IPS-11a (cell line): ENCODE measurements around the gene TGFBR3.
"Not testable (repeated sequence)": the region's sequence is repeated elsewhere in the genome, so short reads cannot be mapped to it uniquely, and the experiment has no call there.

ENCODE experiments used
- H3K4me3 ChIP-seq: one replicate; pipeline ENCODE4 v1.5.1; 2013; ENCODE audit warnings: low read depth, low read length, control low read depth

TGFBR3 gene

DNA sequence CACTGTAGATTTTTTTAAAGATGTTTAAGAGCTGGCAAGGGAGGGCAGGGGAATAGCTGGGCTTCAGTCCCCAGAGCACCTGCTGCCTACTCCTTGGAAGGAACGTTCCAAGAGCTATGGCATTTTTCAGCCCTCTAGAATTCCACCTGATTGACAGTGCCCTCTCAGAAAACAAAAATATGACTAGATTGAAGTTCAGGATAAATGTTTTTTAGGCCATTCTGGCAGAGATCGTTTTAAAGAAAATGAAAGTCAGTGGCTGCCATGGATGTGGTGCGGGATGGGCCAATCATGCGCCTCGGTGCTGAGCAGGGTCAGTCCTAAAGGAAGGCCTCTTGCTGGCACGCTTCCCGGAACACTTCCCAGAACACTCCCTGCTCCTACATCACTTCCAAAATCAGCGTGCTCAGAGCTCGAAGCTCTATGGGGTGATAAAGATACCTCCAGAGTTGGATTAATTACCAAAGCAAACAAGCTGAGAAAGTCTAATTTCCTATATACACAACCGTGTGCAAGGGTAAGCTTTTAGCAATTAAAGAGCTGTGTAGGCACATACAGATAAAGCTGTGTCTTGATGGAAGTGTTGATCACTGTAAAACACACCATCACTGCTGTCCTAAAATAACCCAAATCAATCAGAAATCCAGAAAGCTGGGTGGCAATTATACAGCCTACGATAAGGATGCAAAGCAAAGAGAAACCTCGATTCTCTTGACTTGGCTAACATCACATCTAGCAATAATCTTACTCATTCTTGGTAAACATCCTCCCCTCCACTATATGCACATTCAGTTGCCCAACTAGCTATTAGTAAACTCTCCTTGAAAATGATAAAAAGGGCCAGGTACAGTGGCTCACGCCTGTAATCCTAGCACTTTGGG, 34.6 kb downstream of the TGFBR3 start:
- H3K4me3 ChIP-seq = no peak overlapping the region

GRCh38 chr1:91850708-91851107, 35.2 kb downstream of the TGFBR3 start:
- H3K4me3 ChIP-seq = no peak overlapping the region

DNA sequence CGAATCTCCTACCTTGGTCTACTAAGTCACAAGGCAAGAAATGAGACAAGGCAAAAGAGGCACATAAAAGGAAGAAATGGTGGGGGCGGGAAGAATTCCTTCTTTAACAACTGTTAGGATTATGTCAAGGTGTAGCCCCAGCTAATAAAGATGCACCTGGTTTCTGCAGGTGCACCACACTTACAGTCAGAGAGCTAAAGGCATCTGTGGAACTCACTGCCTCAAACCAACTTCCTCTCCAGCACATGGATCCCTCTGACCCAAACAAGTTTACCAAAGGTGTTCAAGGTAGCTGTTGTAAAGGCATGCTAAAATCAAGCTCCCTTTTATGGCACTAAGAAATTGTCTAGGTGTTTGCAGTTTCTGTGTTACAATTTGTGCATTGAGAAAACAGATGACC, 38.1 kb downstream of the TGFBR3 start:
- H3K4me3 ChIP-seq = no peak overlapping the region

- H3K4me3 ChIP-seq = no peak overlapping the region
Measured at GRCh38 chr1:91846639-91847013, 39.3 kb downstream of the TGFBR3 start.

GRCh38 chr1:91846007-91846638, 39.8 kb downstream of the TGFBR3 start:
- no peak overlapping the region for H3K4me3 ChIP-seq

DNA sequence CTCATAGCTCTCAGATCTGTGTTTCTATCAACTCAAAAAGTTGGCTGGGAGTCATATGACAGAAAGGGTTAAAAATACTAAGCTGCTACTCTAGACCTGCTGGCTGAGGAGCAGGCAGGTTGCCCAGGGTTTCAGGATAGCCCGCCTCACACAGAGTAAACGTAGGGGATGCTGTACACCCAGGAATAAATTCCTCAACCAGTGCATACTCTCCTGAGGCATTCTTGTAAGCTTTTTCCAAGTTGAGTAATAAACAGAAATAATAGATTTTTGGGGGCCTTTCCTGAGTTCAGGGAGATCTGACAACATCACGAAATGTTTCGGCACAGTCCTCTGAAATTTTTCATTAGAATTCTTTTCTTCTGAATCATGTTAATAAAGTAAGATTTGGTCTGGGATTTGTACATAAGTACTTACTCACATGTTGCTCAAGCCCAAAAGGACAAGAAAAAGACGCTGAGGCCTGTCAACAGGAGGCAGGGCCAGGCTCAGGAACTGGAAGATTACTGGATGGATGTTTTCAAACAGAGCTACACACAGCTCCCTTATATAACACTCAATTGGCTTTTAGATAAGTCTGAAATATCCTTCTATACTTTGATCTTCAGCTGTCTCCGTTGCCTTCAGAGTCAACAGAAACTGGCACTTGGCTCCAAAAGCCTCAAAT, 41.0 kb downstream of the TGFBR3 start:
- H3K4me3 ChIP-seq = no peak overlapping the region

- no peak overlapping the region for H3K4me3 ChIP-seq
Measured at GRCh38 chr1:91843843-91844242, 42.1 kb downstream of the TGFBR3 start.

- H3K4me3 ChIP-seq = no peak overlapping the region
Measured at GRCh38 chr1:91842563-91842962, 43.4 kb downstream of the TGFBR3 start.

GRCh38 chr1:91842056-91842455, 43.9 kb downstream of the TGFBR3 start:
- no peak overlapping the region for H3K4me3 ChIP-seq

- not testable (repeated sequence) for H3K4me3 ChIP-seq
Measured at GRCh38 chr1:91840276-91840675, 45.7 kb downstream of the TGFBR3 start.

GRCh38 chr1:91836331-91837040, 49.5 kb downstream of the TGFBR3 start:
- H3K4me3 ChIP-seq = no peak overlapping the region

DNA sequence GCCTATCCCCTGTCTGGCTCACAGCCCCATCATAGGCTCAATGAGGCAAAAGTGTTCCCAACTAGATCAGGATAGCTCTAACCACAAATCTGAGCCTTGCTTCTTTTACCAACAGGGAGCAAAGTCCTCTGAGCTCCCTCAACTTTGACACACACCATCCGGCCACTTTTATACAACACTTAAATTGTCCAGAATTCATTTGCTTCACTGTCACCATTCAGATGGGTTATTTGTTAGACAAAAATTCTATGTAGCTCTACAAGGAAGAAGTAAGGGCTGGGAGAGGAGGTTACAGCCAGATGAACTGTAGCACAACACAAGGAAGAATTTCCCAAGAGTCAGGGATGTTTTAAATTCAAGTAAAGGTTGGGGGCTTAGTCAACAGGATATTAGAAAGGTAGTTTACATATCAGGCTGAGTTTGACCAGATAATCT, 50.8 kb downstream of the TGFBR3 start:
- H3K4me3 ChIP-seq = no peak overlapping the region

- not testable (repeated sequence) for H3K4me3 ChIP-seq
Measured at GRCh38 chr1:91834549-91834948, 51.4 kb downstream of the TGFBR3 start.

- H3K4me3 ChIP-seq = no peak overlapping the region
Measured at GRCh38 chr1:91833946-91834345, 52.0 kb downstream of the TGFBR3 start.

- H3K4me3 ChIP-seq = no peak overlapping the region
Measured at GRCh38 chr1:91831132-91831930, 54.6 kb downstream of the TGFBR3 start.

DNA sequence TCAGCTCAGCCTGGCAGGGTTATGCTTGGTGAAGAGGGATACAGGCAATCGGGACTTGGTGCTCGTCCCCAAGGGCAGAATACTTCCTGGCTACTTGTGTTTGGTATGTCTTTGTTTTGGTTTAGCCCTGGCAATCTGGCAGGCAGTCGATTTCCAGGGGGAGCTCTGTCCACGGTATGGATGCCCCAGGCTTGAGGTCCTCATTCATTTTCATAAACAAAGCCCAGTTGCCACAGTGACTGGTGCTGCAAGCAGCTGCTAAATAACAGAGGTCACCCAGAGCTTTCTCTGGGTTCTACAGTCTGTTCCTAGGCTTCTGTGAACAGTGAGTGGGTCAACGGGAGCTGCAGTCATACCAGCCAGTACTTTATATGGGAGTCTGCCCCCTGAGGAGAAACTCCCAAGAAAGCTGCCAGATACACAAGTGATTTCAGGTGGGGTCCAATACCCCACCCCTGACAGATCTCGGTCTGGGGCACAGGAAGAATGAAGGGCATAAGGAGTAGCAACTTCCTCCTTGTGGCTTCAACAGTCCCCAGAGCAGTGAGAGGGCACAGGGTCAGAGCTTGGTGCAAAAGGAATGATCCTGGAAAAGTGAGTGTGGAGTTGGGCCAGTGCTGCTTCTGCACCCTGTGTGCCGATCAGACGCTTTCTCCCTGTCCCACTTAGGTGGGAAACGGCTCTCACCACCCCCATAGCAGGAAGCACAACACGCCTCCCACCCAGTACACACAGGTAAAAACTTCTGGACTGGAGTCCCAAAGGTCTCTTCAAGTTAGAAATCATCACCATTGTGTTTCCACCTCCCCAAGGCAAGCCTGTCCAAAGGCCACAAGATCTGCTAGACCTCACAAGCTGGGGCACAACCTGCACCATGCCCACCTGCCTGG, 55.5 kb downstream of the TGFBR3 start:
- H3K4me3 ChIP-seq = no peak overlapping the region

- no peak overlapping the region for H3K4me3 ChIP-seq
Measured at GRCh38 chr1:91829293-91830153, 56.4 kb downstream of the TGFBR3 start.

DNA sequence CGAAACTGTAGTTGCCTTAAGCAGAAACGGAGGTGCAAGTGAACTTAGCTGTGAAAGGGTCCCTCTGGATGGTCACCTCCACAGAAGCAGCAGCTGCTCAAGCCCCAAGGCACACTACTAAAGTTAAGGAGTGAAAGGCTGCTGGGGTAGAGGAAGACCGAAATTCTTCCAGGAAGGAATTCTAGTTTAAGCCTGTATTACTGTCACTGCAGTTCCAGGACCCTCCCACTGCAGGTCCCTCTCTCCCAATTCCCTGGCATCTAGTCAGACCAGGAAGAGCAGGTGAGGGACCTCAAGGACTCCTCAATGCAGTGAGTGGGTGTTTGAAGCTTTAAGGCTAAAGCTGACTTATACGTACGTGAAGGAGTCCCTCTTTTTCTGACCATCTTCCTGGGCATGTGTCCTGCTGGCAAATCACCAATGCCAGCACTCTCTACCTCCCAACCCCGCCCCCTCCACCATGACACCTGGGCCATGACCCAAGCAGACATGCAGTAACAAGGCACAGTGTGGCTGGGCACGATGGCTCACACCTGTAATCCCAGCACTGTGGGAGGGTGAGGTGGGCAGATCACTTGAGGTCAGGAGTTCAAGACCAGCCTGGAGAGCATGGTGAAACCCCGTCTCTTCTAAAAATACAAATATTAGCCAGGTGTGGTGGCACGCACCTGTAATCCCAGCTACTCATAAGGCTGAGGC, 57.2 kb downstream of the TGFBR3 start:
- H3K4me3 ChIP-seq = no peak overlapping the region
